RKO (cell line): ENCODE data around the gene PIK3CB.
A peak's percentile ranks its signal among the peaks of the same experiment; 100 is the strongest.

Experiments used
- DNase-seq: peaks from one replicate; pipeline ENCODE4 v3.0.0-alpha.2; 2016; ENCODE audit warnings: low spot score

Gene PIK3CB

DNA sequence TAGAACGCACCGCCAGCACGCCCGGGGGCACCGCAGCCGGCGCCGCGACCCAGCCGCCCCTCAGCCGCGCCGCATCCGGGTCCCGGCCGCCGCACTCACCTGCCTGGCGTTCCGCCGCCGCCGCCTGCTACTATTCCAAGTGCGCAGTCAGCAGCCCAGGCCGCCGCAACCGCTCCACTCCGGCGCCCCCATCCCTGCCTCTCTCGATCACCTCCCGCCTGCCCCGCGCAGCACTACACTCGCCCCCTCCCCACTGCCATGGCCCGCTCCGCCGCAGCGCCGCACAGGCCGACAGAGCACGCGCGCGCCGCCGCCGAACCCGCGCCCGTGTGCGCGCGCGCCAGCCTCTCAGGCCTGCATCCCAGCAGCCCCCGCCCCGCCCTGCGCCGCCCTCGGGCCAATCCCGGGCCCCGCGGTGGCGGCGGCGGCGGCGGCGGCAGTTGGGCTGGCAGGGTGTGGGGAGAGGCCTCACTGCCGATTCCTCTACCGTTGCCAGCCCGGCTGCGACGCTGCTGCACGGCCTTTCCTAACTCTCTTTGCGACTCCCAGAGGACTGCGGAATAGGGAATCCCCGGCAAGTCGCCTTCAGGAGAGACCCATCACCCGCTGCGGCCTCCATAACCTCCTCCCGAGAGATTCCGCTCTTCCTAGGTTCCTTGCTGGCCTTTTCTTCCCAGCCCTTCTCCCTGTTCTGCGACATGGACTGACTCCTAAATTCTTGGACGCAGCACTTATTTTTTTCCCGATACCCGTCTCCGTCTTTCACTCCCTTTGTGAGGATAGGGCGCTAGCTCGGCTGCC lies at the start of gene PIK3CB:
Gene PIK3CB (minus strand): TSS at position 333 of the 801 bp plus-strand sequence. CDS start 75,585 bp downstream, outside the sequence.
- peak; percentile 90 for DNase-seq

DNA sequence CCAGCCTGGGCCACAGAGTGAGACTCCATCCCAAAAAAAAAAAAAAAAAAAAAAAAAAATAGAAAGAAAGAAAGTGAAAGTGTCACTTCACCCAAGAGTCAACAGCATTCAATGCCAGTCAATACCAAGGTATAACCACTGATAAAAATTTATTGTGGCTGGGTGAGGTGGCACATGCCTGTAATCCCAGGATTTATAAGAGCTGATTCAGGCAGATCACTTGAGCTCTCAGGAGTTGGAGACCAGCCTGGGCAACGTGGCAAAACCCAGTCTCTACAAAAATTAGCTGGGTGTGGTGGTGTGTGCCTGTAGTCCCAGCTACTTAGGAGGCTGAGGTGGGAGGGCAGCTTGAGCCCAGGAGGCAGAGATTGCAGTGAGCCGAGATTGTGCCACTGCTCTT lies 46.5 kb upstream of the PIK3CB start:
- DNase-seq = no peak

DNA sequence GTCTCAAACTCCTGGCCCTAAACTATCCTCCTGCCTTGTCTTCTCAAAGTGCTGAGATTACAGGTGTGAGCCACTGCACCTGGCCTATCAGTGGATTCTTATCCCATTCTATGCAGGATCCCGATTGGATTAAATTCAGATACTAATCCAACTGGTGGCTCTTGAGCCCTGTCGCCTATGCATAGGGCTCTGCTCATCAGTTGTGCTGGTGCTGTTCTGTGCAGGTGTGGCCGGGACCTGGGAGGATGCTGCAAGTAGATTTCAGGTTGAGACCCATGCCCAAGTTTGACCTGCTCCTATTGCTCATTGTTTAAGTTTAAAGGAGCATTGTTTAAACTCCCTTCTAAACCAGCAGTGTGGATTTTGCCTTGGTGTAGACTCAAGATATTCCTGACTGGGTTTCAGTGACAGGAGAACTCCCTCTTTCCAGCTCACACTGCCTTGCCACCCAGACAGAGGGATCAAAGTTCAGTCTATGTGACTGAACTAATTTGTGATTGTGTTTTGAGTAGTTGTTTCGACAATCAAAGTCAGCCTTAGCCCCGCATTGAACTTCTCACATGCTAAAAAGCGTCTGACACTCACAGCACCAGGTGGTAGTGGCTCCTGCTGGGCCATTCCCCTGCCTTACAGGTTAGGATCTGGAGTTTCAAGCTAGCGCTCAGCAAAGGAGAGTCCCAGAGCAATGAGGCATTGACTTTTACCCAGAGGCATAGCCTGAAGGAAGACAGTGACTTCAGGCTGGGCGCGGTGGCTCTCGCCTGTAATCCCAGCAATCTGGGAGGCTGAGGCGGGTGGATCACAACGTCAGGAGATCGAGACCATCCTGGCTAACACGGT lies 45.0 kb upstream of the PIK3CB start:
- DNase-seq = no peak

DNA sequence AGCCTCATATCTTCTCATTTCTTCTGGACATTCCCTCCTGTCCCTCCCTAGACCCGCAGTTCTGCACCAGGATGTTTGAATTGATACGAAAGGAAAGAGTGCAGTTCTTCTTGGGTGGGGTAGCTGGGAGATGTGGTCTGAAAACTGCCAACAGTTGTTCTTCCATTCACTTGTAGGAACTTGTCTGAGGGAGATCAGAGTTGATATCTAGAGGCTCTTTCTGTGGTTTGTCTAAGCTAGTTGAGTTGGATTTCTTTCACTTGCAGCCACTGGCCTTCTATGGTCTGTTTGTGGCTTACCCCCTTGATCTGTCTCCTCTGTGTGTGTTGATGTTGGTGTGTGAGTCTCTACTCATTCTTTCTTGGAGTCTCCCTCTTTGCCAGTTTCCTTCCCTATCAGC lies 42.5 kb upstream of the PIK3CB start:
- DNase-seq = no peak

DNA sequence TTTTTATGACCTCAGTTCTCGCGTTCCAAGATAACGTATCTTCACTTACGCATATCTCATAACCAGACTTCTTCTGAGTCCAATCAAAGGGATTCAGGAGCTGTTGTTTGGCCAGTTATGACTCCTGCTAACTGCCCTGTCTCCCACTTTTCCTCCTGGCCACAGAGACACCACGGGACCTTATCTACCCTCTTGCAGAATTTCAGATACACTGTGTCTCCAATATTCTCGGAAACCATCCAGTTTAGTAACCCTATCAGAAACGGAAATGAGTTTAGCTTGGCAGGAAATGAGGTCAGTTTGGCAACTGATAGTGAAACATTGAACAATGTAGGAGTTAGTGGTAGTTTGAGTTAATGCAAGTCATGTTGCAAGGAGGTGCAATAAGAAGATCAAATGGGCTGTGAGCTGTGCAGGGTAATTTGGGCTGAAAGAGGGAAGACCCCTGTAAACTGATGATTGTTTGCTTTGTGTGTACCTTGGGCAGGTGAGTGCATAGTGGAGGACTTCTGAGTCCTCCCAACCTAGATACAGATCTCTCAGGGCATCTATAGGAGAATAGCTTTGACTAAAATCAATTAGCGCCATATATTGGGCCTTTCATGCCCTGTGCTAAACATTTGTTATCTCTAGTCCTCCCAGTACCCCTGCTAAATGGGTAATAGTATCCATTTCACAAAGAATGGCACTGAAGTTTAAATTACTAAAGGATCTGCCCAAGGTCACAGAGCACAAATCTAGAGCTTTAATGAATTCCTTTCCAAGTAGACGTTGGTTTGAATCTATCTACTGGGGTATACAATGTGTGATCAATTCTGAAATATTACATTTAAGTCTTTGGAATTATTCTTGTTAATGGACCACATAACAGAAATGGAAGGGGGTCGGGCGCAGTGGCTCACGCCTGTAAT lies 41.3 kb upstream of the PIK3CB start:
- DNase-seq = peak; percentile 27

DNA sequence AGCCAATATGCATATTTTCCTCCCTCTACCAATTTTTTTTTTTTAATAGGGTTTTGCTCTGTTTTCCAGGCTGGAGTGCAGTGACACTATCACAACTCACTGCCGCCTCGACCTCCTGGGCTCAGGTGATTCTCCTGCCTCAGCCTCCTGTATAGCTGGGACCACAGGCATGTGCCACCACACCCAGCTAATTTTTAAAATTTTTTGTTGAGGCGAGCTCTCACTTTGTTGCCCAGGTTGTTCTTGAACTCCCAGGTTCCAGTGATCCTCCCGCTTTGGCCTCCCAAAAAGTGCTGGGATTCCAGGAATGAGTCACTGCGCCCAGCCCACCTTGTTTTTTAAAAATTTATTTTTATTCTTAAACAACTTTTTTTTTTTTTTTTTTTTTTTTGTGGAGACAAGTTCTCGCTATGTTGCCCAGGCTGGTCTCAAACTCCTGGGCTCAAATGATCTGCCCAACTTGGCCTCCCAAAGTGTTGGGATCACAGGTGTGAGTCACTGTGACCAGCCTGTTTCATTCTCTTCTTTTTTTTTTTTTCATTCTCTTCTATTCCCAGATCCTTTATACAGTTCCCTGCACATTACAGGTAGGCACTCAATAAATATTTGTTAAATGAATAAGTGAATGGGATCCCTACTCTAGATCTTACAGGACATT lies 40.5 kb upstream of the PIK3CB start:
- no peak for DNase-seq

DNA sequence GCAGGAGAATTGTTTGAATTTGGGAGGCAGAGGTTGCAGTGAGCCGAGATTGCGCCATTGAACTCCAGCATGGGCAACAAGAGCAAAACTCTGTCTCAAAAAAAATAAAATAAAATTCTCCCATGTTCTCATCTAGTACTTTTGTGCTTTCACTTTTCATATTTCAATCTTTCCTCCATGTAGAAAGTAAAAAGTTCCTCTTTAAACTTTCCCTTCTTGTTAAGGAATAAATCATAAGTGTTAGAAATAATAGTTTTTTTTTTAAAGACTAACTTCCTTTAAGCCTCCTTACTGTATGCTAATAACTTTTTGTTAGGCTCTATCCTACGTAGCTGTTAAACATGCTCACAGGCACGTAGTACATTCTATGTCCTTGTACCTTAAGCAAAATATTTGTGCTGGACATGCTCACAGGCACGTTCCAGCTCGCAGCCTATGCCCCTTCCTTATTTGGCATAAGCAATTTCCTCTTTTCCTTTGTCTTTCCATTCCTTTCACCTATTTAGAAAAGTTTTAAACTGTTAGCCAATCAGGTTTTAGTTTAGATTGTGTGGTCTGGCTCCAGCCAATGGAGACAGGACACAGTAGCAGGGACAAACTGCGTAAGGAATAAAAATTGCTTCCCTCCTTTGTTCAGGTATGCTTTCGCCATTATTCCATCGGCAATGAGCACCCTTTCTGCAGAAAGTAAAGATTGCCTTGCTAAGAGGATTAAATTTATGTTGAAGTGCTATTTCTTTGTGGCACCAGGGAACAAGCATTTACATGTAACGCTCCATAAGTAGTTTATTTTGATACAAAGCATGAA lies 38.9 kb upstream of the PIK3CB start:
- DNase-seq = no peak

DNA sequence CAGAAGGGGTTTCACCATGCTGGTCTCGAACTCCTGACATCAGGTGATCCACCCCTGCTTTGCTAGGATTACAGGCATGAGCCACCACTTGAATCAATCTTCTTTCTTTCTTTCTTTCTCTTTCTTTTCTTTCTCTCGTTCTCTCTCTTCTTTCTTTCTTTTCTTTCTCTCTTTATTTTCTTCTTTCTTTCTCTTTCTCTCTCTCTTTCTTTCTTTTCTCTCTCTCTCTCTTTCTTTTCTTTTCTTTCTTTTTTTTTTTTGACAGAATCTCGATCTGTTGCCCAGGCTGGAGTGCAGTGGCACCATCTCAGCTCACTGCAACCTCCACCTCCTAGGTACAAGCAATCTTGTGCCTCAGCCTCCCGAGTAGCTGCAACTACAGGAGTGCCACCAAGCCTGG lies 37.9 kb upstream of the PIK3CB start:
- DNase-seq = no peak

DNA sequence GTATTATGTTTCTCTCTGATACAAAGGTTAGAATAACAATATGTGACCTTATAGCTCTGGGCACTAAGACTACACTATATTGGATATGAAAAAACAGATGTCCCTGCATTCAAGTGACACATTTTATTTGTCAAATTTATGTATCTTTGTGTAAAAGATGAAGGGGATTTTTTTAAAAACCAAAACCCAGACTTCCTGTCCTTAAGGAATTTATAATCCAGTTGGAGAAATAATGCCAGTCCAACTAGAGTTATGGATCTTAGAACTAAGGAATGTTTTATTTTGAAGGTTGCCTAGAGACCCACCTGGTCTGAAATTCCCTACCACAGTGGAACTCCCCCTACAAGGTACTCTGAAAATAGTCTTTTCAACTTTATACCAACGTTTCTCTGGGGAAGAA lies 33.3 kb upstream of the PIK3CB start:
- DNase-seq = no peak

DNA sequence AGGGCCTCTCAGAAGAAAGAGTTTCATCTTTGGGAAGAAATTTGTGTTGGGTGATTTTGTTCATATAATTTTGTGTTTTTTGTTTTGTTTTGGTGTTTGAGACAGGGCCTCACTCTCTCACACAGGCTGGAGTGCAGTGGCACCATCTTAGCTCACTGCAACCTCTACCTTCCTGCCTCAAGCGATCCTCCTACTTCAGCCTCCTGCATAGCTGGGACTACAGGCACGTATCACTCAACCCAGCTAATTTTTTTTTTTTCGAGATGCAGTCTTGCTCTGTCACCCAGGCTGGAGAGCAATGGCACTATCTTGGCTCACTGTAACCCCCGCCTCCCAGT lies 29.0 kb upstream of the PIK3CB start:
- DNase-seq = no peak

DNA sequence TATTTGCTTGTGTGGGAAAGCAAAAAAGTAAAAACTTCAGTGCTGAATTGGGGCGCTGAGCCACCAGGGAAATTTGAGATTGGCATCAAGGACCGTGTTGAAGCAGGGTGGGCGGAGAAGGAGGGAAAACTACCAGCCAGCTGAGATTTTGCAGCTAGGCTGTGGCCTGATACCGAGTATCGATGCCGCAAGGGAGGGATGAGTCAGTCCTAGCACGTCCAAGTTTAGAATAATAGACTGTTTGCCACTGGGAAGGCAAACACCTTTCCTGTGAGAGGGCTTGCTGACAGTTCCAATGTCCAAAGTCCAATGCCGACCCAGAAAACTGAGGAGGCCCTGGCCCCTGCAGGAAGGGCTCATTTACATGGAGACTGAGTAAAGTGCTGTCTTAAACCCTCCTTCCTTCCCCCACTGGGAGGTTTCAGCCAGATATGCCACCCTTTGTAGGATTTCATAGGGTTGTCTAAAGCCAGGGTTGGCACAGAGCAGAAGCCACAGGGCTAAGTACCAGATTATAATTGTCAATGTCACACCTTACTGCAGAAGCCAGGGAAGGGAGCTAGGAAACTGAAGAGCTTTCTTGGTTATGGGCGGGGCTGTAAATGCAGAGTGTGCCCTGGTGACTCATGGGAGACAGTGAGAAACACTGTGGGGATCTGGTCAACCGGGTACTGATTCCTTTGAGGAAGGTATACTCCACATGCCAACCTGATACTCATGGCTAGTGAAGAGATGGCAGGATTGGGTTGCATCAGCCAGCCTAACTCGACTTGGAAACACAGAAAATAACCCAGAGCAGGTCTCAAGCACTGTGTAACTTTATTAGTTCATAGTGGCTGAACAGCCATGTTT lies 28.4 kb upstream of the PIK3CB start:
- peak; percentile 54 for DNase-seq

DNA sequence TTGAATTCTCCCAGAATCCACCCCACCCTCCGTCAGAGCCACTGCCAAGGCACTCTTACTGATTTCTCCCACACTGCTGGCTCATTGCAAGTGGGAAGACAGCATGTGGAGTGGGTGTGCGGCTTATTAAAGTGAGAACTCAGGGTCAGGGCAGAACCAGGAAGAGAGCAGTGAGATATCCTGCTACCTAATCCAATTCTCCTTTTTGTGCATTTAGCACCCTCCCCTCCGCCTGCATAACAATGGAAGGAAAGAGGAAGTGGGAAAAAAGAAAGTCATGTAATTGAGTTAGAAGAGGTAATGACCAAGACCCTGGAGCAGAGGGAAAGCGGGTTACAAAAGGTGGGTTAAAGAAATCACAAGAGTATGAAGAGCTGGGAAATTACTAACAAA lies 27.8 kb upstream of the PIK3CB start:
- no peak for DNase-seq

DNA sequence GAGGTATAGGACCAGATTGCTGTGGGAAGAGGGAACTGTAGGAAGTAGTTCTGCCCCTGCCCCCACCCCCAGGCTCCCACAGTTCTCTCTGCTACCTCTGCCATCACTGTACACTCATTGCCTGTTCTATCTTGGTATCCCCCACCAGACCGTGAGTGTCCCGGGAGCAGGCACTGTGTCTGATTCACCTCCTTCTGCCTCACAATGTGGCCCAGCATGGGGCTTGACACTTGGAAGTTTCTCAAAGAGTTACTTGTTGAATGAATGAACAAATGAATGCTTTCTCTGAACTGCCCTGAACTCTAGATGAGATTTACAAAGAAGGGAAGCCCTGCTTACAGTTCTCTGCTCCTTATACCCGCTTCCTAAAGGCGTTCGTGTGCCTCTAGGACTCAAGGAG lies 27.1 kb upstream of the PIK3CB start:
- peak; percentile 49 for DNase-seq

DNA sequence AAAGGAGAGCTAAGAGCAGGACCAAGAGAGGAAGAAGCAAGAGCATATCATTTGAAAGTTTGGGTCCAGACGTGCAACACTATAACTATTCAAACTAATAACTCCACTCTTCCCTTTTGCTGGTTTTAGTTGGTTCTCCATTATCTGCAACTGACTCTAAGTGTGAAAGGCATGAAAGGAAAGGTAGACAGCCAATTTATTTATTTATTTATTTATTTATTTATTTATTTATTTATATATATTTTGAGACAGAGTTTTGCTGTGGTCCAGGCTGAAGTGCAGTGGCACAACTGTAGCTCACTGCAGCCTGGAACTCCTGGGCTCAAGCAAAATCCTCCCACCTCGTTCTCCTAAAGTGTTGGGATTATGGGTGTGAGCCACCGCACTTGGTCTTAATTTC lies 22.1 kb upstream of the PIK3CB start:
- no peak for DNase-seq

DNA sequence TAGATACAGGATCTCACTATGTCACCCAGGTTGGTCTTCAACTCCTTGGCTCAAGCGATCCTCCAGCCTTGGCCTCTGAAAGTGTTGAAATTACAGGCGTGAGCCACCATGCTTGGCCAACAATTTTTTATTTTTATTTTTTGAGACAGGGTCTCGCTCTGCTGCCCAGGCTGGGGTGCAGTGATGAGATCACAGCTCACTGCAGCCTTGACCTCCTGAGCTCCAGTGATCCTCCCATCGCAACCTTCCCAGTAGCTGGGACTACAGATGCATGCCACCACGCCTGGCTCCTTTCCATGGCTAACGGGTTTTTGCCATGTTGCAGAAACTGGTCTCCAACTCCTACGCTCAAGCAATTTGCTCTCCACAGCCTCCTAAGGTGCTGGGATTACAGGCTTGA lies 20.2 kb upstream of the PIK3CB start:
- no peak for DNase-seq

DNA sequence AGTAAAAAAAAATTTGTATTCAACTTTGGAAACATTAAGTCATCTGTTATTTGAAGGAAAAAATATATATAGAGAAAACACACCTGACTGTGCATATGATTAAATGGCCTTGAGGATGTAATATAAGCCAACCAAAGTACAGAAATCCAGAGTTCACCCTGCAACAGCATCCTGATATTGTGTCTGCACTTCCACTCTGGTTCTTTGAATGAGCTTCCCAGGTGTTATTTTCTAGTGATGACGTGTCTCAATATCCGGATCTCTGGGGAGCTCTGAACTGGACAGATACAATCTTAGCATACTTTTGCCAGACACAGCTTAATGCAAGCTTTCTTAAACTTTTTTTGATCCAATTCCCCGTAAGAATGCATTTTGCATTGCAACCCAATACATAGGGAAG lies 19.5 kb upstream of the PIK3CB start:
- DNase-seq = no peak

DNA sequence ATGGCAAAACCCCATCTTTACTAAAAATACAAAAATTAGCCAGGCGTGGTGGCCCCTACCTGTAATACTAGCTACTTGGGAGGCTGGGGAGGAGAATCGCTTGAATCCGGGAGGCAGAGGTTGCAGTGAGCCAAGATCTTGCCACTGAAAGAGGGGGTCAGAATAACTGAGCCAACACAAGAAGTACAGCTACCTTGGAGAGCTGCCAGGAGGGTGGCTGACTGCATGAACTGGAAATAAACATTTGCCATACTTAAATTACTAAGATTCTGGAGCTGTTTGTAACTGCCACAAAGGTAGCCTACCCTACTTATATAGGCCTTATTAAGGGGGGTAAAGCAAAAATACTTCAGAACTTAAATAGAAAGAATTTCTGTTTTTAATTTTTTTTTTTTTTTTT lies 15.4 kb upstream of the PIK3CB start:
- DNase-seq = no peak

DNA sequence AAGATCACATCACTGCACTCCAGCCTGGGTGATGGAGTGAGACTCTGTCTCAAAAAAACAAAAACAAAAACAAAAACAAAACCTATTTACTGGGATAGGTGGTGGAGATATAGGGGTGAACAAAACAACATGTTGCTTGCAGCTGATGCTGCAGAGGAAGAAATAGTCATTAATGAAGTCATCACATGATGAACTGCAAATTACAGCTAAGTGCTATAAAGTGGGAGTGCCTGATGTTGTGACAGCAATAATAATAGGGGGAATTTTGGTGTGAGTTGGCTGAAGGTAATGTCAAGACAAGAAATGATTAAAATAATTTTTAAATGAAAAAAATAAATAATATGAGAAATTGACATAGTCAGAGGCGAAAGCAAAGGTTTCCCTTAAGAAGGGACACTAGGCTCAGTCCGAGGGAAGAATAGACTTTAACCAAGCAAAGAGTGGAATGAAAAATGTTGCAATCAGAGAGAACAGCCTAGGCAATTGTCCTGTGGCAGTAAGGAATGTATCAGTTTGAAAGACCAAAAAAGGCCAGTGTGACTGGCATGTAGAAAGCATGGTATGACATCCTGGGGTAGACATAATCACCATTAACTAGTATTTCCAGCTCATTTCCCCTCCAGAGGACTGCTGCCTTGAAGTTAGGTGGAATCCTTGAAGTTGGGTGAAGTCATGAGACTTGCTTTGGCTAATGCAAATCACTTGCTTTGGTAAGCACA lies 14.7 kb upstream of the PIK3CB start:
- no peak for DNase-seq

DNA sequence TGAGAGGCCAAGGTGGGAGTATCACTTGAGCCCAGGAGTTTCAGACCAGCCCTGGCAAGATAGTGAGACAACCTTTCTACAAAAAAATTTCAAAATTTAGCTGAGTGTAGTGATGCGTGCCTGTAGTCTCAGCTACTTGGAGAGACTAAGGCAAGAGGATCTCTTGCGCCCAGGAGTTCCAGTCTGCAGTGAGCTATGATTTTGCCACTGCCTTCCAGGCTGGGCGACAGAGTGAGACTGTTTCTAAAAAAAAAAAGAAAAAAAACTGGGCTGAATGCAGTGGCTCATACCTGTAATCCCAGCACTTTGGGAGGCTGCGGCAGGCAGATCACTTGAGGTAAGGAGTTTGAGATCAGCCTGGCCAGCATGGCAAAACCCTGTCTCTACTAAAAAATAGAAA lies 14.0 kb upstream of the PIK3CB start:
- DNase-seq = no peak
